GM10266 (cell line): ENCODE measurements around the gene PLXNA4.

ENCODE experiments used
- DNase-seq: peaks from one replicate; pipeline ENCODE4 v3.0.0; 2012; ENCODE audit errors: extremely low spot score
- CTCF ChIP-seq: IDR thresholded peaks from 2 replicates; pipeline ENCODE4 v1.5.1; 2012; ENCODE audit warnings: mild to moderate bottlenecking, low read depth; ENCODE audit not compliant: control insufficient read depth, insufficient read depth; ENCODE audit errors: missing control alignments

The PLXNA4 gene

GRCh38 chr7:132455378-132455777 lies 120.9 kb downstream of the PLXNA4 start:
- TF ChIP-seq CTCF: no peak
- DNase-seq: no peak

- TF ChIP-seq CTCF: no peak
Measured at GRCh38 chr7:132453826-132454225, 122.4 kb downstream of the PLXNA4 start.

GRCh38 chr7:132451161-132451560 lies 125.1 kb downstream of the PLXNA4 start:
- no peak for DNase-seq
- no peak for TF ChIP-seq CTCF

More at GRCh38 chr7:132453826-132454225, 122.4 kb downstream of the PLXNA4 start:
- DNase-seq: no peak

GRCh38 chr7:132450696-132451095 lies 125.6 kb downstream of the PLXNA4 start:
- no peak for DNase-seq
- TF ChIP-seq CTCF: no peak

- TF ChIP-seq CTCF: no peak
- DNase-seq: no peak
Measured at GRCh38 chr7:132450188-132450587, 126.1 kb downstream of the PLXNA4 start.

- no peak for TF ChIP-seq CTCF
Measured at GRCh38 chr7:132446666-132447278, 129.5 kb downstream of the PLXNA4 start.

GRCh38 chr7:132446260-132446659 lies 130.0 kb downstream of the PLXNA4 start:
- no peak for DNase-seq
- no peak for TF ChIP-seq CTCF

More at GRCh38 chr7:132446666-132447278, 129.5 kb downstream of the PLXNA4 start:
- DNase-seq: no peak
